ENCODE measurements around the gene MYO5B.

The MYO5B gene

DNA sequence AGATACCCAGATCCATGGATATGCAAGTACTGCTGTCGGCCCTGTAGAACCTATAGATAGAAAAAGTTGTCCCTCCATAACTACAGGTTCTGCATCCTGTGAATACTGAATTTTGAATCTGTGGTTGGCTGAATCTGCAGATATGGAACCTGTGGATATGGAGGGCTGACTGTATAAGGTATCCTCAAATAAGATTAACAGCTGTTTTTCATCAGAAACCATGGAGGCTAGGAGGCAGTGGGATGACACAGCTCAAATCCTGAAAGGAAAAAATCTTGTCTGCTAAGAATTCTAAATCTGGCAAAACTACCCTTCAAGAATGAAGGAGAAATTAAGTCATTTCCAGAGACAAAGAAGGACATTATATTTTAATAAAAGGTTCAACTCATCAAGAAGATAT is 367.0 kb downstream of the MYO5B start:
- DNase-seq (ENCODE audit: low read depth): no peak
- H3K4me3 ChIP-seq (ENCODE audit: low read depth, low read length): no peak overlapping the region
- TF ChIP-seq, protein P1, sequence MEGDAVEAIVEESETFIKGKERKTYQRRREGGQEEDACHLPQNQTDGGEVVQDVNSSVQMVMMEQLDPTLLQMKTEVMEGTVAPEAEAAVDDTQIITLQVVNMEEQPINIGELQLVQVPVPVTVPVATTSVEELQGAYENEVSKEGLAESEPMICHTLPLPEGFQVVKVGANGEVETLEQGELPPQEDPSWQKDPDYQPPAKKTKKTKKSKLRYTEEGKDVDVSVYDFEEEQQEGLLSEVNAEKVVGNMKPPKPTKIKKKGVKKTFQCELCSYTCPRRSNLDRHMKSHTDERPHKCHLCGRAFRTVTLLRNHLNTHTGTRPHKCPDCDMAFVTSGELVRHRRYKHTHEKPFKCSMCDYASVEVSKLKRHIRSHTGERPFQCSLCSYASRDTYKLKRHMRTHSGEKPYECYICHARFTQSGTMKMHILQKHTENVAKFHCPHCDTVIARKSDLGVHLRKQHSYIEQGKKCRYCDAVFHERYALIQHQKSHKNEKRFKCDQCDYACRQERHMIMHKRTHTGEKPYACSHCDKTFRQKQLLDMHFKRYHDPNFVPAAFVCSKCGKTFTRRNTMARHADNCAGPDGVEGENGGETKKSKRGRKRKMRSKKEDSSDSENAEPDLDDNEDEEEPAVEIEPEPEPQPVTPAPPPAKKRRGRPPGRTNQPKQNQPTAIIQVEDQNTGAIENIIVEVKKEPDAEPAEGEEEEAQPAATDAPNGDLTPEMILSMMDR (IDR thresholded peaks at IDR 0.05; ENCODE audit: insufficient read depth, low read depth, low read length, missing control alignments): no peak

DNA sequence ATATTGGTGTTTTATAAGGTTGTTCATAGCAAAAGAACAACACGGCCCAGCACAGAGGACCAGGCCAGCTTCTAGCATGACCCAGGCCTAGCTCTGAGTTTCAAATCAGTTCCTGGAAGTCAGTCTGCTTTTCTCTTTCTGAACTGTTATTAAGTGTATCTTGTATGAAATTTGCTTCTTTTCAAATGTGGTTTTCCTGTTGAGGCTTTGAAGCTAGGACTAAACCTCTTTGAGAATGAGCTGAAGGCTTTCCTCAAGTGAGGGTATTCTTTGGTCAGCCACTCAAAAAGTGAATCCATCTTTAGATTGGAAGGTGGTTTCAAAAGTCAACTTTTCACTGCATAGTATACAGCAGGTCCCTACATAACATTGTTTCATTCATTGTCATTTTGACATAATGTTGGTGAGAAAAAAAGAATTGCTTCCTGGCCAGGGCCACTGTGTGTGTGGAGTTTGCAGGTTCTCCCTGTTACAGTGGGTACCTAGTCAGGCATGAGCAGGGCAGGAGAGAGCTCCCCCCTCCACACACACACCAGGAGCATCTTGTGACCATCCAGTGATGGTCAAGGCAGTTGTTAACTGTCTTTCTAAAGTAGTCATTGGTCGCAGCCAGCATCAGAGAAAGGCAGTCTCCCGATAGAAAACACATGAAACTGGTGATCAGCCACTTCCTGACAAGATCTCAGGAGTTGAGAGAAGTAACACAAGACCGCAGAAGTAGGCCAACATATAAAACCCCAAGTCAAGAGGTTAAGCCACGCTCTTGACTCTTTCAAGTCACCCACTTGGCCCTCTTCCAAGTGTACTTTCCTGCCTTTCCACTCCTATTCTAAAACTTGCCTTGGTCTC is 374.9 kb downstream of the MYO5B start:
- DNase-seq (ENCODE audit: low read depth): peak; percentile 55
- TF ChIP-seq, protein P1 (IDR thresholded peaks at IDR 0.05; ENCODE audit: insufficient read depth, low read depth, low read length, missing control alignments): no peak

DNA sequence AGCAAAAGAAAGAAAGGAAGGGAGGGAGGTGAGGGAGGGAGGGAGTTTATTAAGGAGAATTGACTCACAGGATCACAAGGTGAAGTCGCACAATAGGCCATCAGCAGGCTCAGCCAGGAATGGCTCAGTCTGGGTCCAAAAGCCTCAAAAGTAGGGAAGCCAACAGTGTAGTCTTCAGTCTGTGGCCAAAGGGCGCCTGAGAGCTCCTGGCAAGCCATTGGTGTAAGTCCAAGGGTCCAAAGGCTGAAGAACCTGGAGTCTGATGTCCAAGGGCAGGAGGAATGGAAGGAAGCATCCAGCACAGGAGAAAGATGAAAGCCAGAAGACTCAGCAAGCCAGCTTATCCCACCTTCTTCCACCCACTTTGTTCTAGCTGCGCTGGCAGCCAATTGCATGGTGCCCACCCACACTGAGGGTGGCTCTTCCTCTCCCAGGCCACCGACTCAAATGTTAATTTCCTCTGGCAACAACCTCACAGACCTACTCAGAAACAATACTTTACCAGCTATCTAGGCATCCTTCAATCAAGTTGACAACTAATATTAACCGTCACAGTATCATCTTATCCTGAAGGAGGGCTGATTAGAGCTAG is 375.8 kb downstream of the MYO5B start:
- TF ChIP-seq, protein P1 (IDR thresholded peaks at IDR 0.05; ENCODE audit: insufficient read depth, low read depth, low read length, missing control alignments): no peak
- no peak overlapping the region for H3K4me3 ChIP-seq (ENCODE audit: low read depth, low read length)
- no peak for DNase-seq (ENCODE audit: low read depth)

More for the DNA sequence above, 374.9 kb downstream of the MYO5B start:
- no peak overlapping the region for H3K4me3 ChIP-seq (ENCODE audit: low read depth, low read length)

DNA sequence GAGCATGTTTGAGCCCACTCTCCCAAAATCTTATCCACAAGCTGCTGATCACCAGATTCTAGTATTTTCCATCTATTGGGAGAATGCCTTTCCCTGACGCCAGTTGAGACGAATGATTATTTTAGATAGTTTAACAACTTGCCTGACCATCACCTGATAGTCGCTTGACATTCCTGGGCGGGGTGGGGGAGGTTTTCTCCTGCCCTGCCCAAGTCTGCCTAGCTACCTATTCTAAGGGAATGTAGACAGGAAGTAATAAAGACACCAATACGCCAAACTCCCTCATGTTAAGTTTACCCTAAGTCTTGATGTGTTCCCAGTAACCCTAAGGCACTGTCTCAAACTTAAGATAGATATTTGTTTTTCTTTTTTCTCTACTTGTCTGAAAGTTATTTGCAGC is 377.0 kb downstream of the MYO5B start:
- TF ChIP-seq, protein P1 (IDR thresholded peaks at IDR 0.05; ENCODE audit: insufficient read depth, low read depth, low read length, missing control alignments): no peak
- H3K4me3 ChIP-seq (ENCODE audit: low read depth, low read length): no peak overlapping the region
- no peak for DNase-seq (ENCODE audit: low read depth)

DNA sequence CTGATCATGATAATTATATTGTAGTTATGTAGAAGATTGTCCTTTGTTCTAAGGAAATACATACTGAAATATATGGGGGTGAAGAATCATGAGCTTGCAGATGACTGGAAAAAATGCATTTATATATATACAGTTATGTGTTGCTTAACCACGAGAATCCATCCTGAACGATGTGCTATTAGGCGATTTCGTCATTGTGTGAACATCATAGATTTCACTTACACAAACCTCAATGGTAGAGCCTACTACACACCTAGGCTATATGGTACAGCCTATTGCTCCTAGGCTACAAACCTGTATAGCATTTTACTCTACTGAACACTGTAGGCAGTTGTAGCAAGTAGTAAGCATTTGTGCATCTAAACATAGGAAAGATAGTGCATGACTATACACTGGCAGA is 379.0 kb downstream of the MYO5B start:
- TF ChIP-seq, protein P1 (IDR thresholded peaks at IDR 0.05; ENCODE audit: insufficient read depth, low read depth, low read length, missing control alignments): no peak
- no peak overlapping the region for H3K4me3 ChIP-seq (ENCODE audit: low read depth, low read length)
- no peak for DNase-seq (ENCODE audit: low read depth)

DNA sequence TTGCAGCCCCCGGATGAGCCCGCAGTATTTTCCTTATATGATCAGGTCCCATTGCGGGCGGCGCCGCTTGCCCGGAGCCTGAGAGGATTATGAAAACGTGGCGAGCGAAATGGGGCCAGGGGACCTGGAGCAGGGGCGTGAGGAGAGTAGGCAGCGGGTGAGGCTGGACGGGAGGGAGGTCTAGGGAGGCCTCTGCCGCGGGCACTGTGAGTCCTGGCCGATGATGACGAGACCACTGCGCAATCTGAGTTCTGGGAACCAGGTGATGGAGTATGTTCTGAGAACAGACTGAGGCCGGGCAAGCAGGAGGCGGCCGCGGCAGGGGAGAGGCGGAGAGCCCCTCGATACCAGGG is 380.8 kb downstream of the MYO5B start:
- DNase-seq (ENCODE audit: low read depth): no peak

More for the DNA sequence above, 380.8 kb downstream of the MYO5B start:
- TF ChIP-seq, protein P1 (IDR thresholded peaks at IDR 0.05; ENCODE audit: insufficient read depth, low read depth, low read length, missing control alignments): no peak
- peak overlapping the region; percentile 98 for H3K4me3 ChIP-seq (ENCODE audit: low read depth, low read length)
